Measurements from ENCODE around the gene GPR39.

DNA sequence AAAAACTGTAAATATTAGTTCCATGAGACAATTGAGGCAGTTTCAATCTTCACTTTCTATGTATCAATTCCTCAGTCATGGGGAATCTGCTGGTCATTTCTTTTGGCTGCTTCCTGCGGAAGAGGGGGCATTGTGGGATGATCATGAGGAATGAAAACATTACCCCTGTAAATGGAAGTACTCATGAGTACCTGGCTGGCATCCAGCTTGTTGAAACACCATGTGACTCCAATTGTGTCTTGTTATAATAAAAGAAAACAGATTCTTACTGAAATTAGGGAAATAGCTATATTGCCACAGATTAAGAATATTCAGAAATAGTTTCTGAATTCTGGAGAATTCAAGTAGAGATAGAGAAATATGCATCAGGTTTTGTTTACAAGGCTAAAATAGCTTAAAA is 41.6 kb upstream of the GPR39 start:
- TF ChIP-seq ESRRA (IDR thresholded peaks at IDR 0.05; ENCODE audit: borderline replicate concordance, low read length) (no peak), EP300 (IDR thresholded peaks at IDR 0.05) (no peak), RAD21 (conservative IDR thresholded peaks at IDR 0.05 in 1 of 2, IDR thresholded peaks at IDR 0.05 in 1 of 2) (no peak), CHD4 (IDR thresholded peaks at IDR 0.05; ENCODE audit: borderline replicate concordance) (no peak), BHLHE40 (IDR thresholded peaks at IDR 0.05; ENCODE audit: low read depth, low read length) (no peak)
- TF ChIP-seq, protein P1, sequence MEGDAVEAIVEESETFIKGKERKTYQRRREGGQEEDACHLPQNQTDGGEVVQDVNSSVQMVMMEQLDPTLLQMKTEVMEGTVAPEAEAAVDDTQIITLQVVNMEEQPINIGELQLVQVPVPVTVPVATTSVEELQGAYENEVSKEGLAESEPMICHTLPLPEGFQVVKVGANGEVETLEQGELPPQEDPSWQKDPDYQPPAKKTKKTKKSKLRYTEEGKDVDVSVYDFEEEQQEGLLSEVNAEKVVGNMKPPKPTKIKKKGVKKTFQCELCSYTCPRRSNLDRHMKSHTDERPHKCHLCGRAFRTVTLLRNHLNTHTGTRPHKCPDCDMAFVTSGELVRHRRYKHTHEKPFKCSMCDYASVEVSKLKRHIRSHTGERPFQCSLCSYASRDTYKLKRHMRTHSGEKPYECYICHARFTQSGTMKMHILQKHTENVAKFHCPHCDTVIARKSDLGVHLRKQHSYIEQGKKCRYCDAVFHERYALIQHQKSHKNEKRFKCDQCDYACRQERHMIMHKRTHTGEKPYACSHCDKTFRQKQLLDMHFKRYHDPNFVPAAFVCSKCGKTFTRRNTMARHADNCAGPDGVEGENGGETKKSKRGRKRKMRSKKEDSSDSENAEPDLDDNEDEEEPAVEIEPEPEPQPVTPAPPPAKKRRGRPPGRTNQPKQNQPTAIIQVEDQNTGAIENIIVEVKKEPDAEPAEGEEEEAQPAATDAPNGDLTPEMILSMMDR (IDR thresholded peaks at IDR 0.05): no peak

Data from A549 (cell line).